ENCODE data around the gene CDC7.
A peak's percentile ranks its signal among the peaks of the same experiment; 100 is the strongest.
"Not testable (repeated sequence)": the region's sequence is repeated elsewhere in the genome, so short reads cannot be mapped to it uniquely, and the experiment has no call there.

Gene CDC7

GRCh38 chr1:91500756-91501522, at the start of gene CDC7:
CDC7 (plus strand) TSS chr1:91500851; CDS start chr1:91501717, 866 bp downstream.
- peak; percentile 86 for DNase-seq (ENCODE audit: low read depth)
- TF ChIP-seq CTCF (conservative IDR thresholded peaks at IDR 0.05; ENCODE audit: low read length) = peak; percentile 40
- H3K4me3 ChIP-seq (ENCODE audit: low read length) = peak within 1 kb of the TSS; percentile 87

GRCh38 chr1:91454136-91454535, 46.5 kb upstream of the CDC7 start:
- no peak for DNase-seq (ENCODE audit: low read depth)
- no peak overlapping the region for H3K4me3 ChIP-seq (ENCODE audit: low read length)
- TF ChIP-seq CTCF (conservative IDR thresholded peaks at IDR 0.05; ENCODE audit: low read length) = no peak

GRCh38 chr1:91455334-91455733, 45.3 kb upstream of the CDC7 start:
- no peak overlapping the region for H3K4me3 ChIP-seq (ENCODE audit: low read length)
- DNase-seq (ENCODE audit: low read depth) = no peak
- TF ChIP-seq CTCF (conservative IDR thresholded peaks at IDR 0.05; ENCODE audit: low read length) = no peak

- no peak for DNase-seq (ENCODE audit: low read depth)
- H3K4me3 ChIP-seq (ENCODE audit: low read length) = no peak overlapping the region
- TF ChIP-seq CTCF (conservative IDR thresholded peaks at IDR 0.05; ENCODE audit: low read length) = no peak
Observed at GRCh38 chr1:91455896-91456295, 44.8 kb upstream of the CDC7 start.

- not testable (repeated sequence) for DNase-seq (ENCODE audit: low read depth); H3K4me3 ChIP-seq (ENCODE audit: low read length)
Observed at GRCh38 chr1:91465350-91465749, 35.3 kb upstream of the CDC7 start.

- no peak overlapping the region for H3K4me3 ChIP-seq (ENCODE audit: low read length)
- DNase-seq (ENCODE audit: low read depth) = peak; percentile 1
- no peak for TF ChIP-seq CTCF (conservative IDR thresholded peaks at IDR 0.05; ENCODE audit: low read length)
Observed at GRCh38 chr1:91476533-91477217, 24.0 kb upstream of the CDC7 start.

GRCh38 chr1:91487469-91487868, 13.2 kb upstream of the CDC7 start:
- no peak for DNase-seq (ENCODE audit: low read depth)
- no peak overlapping the region for H3K4me3 ChIP-seq (ENCODE audit: low read length)
- TF ChIP-seq CTCF (conservative IDR thresholded peaks at IDR 0.05; ENCODE audit: low read length) = no peak
